ENCODE results near the gene ATP6V0C. TPM values are rescaled to one million over a fixed set of nuclear protein-coding genes. Genes with fewer than 3 reads are reported as not detected.

Gene ATP6V0C
- total and polyA plus RNA-seq, 3 donors from 2014 or later: 180 to 190 (median 182) TPM

GRCh38 chr16:2528161-2529060, 14.7 kb downstream of the ATP6V0C start:
- WGBS, 2 donors: 95% methylated on average over 36 of the region's 36 CpGs; no CpG with 5 or more reads in 1 of the 2 donors
- H3K4me3 ChIP-seq: no peak overlapping the region
- H3K27me3 ChIP-seq: no peaks in the 10 kb centered on the region
- H3K4me1 ChIP-seq: no peaks in the 10 kb centered on the region
- H3K27ac ChIP-seq: no peak overlapping the region
- no peaks in the 10 kb centered on the region for H3K36me3 ChIP-seq (ENCODE audit: low read depth, missing control alignments)
- DNase-seq: no peak
- intact Hi-C loops (cut with DNase I; ENCODE audit: low total_unique reads): no loop called here
- TF ChIP-seq CTCF (IDR thresholded peaks at IDR 0.05) (no peak), POLR2A (IDR thresholded peaks at IDR 0.05) (no peak)
- no peaks in the 10 kb centered on the region for H3K9me3 ChIP-seq

DNA sequence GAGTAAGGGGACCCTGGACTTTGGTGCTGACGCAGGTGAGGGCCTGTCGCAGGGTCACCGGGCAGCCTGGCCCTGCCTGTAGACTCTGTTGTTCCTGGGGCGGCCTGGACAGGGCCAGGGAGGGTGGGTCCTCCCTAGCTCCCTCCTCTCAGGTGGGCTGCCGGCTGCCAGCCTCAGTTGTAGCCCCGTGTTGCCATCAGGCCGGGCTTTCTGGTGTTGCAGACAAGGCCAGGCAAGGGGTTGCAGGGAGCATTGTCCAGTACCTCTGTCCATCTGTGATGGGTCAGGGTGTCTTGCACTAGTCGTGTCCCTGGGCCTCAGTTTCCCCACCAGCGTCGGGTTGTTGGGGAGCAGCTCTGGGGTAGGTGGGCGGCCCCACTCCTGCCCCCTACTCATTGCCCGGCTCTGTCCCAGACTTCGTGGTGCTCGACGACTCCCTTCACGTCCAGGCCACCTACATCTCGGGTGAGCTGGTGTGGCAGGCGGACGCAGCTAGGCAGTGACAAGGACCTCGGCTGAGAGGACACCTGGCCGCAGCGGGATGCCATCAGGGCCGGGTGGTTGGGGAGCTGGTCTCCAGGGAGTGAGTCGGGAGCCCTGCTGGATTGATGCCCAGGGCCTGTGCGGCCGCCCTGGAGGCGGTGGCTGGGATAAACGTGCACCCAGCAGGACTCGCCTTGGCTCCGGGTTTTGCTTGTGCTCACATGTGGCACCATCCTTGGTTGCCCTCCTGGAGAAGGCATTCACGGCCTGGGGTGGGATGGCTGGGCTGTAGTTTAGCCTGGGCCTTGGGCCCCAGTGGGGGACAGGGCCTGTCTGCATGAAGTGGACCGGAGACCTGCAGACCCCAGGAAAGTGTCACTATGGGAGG, 15.5 kb downstream of the ATP6V0C start:
- Histone ChIP-seq H3K4me3 (no peak overlapping the region), H3K27ac (no peak overlapping the region), H3K4me1 (no peaks in the 10 kb centered on the region), H3K36me3 (ENCODE audit: low read depth, missing control alignments) (no peaks in the 10 kb centered on the region), H3K27me3 (no peaks in the 10 kb centered on the region), H3K9me3 (no peaks in the 10 kb centered on the region)
- DNase-seq: no peak
- TF ChIP-seq POLR2A (IDR thresholded peaks at IDR 0.05) (no peak), CTCF (IDR thresholded peaks at IDR 0.05) (no peak)
- intact Hi-C loops (cut with DNase I; ENCODE audit: low total_unique reads): no loop called here
- 90 to 100% methylated on average over 1 to 26 of the region's 32 CpGs for WGBS, 2 donors

- no peaks in the 10 kb centered on the region for H3K27me3 ChIP-seq
- no peaks in the 10 kb centered on the region for H3K36me3 ChIP-seq (ENCODE audit: low read depth, missing control alignments)
- H3K4me3 ChIP-seq: no peak overlapping the region
- intact Hi-C loops (cut with DNase I; ENCODE audit: low total_unique reads): no loop called here
- no peaks in the 10 kb centered on the region for H3K4me1 ChIP-seq
- no peak for DNase-seq
- TF ChIP-seq POLR2A (IDR thresholded peaks at IDR 0.05) (no peak), CTCF (IDR thresholded peaks at IDR 0.05) (no peak)
- WGBS, 2 donors: 87 to 90% methylated on average over 10 to 15 of the region's 15 CpGs
- H3K27ac ChIP-seq: no peak overlapping the region
- no peaks in the 10 kb centered on the region for H3K9me3 ChIP-seq
Observed at GRCh38 chr16:2529961-2530628, 16.3 kb downstream of the ATP6V0C start.

DNA sequence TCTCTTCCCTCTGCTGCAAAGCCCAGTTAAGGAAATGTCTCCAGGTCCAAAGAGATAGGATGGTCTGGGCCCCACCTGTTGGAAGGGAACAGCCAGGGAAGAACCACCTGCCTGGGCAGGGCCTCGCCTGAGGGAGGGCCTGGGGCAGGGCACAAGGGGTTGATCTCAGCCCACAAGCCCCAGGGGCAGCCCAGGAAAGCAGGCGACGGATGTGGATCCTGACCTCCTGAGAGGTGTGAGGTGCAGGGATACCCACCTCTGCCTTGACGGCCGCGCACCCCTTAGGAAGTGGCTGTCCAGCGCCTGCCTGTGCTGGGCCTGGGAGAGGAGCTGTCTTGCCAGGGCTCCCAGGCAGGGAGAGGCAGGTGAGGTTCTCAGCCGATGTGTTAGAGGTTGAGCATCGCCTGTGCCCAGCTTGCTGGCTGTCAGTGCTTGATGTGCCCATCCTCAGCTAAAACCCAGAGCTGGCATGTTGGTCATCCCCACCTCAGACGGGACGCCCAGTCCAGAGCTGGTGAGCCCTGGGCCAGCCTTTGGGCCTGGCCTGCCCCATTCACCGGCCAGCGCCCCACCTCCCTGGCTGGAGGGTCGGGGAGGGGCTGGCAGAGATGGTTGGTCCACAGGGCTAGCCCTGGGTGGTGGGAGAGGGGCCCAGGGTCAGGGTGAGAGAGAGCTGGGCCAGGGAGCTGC, 17.0 kb downstream of the ATP6V0C start:
- Histone ChIP-seq H3K4me3 (no peak overlapping the region), H3K36me3 (ENCODE audit: low read depth, missing control alignments) (no peaks in the 10 kb centered on the region), H3K27ac (peak overlapping the region in 1 of 2 donors; percentile 93), H3K9me3 (no peaks in the 10 kb centered on the region), H3K4me1 (no peaks in the 10 kb centered on the region), H3K27me3 (no peaks in the 10 kb centered on the region)
- no peak for DNase-seq
- 77 to 80% methylated on average over 5 to 14 of the region's 14 CpGs for WGBS, 2 donors
- intact Hi-C loops (cut with DNase I; ENCODE audit: low total_unique reads): no loop called here
- no peak for TF ChIP-seq CTCF (IDR thresholded peaks at IDR 0.05)
- TF ChIP-seq POLR2A (IDR thresholded peaks at IDR 0.05): no peak

Data from testis (tissue), 3 donors.